LHCN-M2 (cell line): ENCODE results near the gene CDKN1C. TPM values are rescaled to one million over a fixed set of nuclear protein-coding genes. Genes with fewer than 3 reads are reported as not detected.
"Not testable (repeated sequence)": the region's sequence is repeated elsewhere in the genome, so short reads cannot be mapped to it uniquely, and the experiment has no call there.

Source experiments
- DNase-seq: peaks from one replicate; pipeline ENCODE4 v3.0.0-alpha.2; 2012; ENCODE audit warnings: low read depth
- total RNA-seq: library from RNA; depleted of rRNA; stranded (reverse); fragments of >200 nt; gene quantifications from 2 replicates; pipeline ENCODE4 v1.2.3, GENCODE V29; 2014

Gene CDKN1C
- total RNA-seq, 1 experiment from 2014 or later = 2.5 TPM

DNA sequence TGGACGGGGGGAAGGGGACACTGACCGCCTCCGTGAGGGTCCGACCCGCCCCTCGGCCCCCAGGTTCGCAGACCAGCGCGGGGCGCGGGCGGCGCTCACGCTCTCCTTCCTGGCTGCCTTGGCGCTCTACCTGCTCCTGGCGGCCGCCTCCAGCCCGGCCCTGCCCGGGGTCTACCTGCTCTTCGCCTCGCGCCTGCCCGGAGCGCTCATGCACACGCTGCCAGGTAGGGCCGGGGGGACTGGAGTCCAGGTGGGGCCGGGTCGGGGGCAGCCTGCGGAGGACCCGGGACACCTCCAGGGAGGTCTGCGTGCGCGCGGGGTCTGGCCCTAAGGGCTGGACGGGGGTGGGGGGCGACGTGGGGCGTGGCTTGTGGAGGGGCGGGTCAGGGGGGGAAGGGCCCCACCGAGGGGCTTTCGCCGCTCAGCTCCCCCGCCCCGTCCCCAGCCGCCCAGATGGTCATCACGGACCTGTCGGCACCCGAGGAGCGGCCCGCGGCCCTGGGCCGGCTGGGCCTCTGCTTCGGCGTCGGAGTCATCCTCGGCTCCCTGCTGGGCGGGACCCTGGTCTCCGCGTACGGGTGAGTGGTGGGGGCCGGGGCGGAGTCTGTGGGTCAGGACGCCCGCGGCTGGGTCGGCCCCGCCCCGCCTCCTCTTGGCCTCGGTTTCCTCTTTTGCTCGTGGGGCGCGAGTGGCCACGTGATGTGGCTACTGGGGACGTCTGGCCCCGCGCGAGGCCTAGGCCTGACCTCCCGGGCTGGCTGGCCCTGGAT, 23.7 kb upstream of the CDKN1C start:
- DNase-seq = no peak

DNA sequence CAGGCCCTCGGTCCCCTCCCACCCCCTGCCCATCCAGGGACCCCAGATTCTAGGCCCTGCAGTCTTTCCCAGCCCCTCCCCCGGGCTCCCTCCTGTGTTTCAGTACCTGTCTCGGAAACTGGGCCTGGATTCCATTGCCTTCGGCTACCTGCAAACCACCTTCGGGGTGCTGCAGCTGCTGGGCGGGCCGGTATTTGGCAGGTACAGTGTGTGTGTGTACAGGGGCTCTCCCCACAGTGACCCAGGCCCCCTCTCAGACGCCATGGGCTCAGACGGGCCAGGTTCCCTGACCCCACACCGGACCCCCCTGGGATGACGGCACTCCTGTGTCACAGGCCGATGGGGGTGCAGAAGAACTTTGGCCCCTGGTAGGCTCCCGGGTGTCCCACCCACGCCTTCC, 22.6 kb upstream of the CDKN1C start:
- DNase-seq = no peak

DNA sequence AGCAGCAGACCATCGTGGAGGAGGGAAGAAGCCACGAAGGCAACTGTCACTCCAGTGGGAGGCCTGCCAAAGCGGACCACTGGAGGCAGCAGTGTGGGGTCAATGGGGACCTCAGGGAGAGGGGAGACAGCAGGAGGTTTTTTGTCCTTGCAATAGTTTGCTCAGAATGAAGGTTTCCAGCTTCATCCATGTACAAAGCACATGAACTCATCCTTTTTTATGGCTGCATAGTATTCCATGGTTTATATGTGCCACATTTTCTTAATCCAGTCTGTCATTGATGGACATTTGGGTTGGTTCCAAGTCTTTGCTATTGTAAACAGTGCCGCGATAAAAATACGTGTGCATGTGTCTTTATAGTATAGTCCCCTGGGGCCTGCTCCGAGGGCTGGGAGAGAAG, 19.7 kb upstream of the CDKN1C start:
- DNase-seq = not testable (repeated sequence)

DNA sequence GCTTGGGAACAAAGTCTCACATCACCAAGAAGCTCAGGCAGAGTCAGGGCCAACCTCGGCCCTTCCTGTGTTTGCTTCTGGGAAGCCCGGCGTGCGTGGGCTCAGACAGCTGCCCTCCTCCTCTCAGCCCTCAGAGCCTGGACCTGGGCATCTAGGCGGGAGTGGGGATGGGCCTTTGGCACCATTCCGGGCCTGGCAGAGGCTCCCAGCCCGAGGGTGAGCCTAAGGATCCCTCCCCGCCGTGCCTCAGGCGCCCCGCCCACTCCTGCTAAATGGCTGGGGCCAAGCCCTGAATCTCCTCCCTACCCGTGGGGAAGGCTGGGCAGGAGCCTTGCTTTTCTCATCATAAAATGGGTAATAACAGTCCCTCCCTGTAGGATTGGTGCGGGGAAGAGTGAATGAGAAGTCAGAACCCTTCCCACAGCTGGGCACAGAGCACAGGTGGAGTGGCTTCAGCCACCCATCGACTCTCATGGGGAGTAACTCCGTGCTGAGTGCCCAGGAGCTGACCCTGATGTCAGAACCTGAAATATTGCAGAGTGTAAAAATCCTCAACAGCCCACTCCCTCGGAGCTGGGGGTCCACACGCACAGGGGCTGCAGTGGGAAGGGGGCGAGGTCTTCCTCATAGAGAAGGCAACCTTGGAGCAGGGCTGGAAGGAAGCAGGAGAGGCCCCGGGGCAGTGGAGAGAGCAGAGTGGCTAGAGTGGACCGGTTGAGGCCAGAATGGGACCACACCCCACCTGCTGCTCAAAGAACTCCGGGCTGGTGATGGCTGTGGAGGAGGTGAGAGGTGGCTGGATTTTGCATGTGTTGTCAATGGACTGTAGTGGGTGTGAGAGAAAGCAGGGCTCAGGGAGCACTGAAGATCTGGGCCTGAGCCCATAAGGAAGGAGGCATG, 18.8 kb upstream of the CDKN1C start:
- no peak for DNase-seq

DNA sequence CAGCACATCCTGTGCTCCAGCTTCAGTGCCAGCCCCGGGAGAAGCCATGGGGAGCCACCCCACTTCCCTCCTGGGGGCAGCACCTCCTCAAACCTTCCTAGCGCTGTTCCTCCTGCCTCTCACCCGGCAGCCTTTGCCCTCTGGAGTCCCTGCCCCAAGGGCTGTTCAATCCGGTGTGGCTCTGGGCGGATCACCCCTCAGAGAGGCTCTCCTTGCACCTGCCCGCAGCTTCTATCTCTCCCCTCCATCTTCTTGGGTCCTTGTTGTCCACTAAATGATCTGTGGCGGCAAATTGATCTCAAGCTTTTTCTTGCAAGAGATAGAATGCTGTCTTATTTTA, 18.1 kb upstream of the CDKN1C start:
- DNase-seq = no peak

DNA sequence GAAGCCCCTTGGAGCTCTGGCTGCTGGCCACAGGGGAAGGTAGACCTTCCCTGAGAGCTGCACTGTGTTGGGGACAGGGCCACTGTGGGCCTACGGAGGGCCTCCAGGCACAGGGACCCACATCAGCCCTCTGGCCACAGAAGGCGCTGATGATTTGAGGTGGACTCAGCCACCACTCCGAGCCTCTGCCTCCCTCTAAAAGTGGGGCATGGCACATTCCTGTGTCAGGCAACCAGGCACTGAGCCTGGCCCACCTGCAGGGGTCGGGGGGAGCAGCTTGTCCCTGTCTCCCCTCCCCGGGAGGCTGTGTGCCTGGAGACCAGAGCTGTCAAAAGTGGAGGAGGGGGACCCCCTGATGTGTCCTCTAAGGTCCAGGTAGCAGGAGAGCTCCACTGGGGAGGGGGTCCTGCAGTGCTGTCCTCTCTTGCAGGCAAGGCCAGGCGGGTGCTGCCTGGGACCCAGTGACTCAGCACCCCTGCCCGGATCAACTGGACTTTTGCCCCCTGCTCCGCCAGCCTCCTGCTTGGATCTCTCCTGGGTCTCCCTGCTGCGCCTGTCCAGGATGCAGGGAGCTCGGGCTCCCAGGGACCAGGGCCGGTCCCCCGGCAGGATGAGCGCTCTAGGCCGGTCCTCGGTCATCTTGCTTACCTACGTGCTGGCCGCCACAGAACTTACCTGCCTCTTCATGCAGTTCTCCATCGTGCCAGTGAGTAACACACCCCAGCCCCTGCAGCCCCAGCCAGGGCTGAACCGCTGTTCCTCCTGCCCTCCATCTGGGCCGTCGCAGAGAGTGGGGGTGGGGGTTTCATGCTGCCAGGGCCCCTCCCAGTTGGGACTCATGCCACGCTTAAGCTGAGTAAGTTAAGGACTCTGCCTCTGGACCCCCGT, 17.5 kb upstream of the CDKN1C start:
- DNase-seq = no peak

DNA sequence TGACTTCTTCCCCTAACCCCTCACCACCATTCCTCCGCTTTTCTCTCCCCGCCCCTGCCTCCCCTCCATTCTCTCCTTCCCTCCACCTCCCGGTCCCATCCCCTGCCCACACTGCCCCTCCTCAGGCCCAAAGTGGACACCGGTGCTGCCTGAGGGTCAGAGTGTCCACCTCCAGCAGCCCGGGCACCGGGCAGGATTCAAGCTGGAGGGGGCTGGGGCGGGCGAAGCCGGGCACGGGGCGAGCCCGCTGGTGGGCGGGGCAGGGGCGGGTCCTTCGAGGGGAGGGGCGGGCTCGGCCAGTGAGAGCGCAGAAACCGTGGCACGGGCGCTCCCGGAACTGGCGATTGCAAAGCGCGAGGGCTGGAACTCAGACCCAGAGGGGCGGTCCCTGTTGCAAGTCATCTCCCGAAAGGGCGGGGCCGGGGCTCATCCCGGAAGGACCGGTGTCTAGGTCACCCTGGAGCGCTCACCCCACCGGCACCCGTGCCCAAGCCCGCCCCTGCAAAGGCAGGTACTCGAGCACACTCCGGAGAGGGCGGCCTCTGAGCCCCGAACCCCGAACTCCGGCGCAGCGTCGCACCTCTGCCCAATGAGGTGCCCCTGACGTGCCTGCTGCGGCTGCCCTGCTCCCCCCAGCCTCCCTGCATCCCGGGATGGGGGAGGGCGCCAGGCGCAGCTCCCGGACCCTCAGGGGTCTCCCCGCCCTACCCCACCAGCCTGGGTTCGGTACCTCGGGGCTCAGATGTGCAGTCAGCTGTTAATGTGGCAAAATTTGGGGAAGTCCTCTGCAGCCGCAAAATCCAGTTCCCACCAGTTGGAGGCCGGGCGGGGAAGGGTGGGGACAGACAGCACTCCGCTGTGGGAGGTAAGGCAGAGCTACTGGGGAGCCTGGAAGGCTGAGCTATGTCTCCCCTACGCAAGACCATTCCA, 16.5 kb upstream of the CDKN1C start:
- peak; percentile 88 for DNase-seq

DNA sequence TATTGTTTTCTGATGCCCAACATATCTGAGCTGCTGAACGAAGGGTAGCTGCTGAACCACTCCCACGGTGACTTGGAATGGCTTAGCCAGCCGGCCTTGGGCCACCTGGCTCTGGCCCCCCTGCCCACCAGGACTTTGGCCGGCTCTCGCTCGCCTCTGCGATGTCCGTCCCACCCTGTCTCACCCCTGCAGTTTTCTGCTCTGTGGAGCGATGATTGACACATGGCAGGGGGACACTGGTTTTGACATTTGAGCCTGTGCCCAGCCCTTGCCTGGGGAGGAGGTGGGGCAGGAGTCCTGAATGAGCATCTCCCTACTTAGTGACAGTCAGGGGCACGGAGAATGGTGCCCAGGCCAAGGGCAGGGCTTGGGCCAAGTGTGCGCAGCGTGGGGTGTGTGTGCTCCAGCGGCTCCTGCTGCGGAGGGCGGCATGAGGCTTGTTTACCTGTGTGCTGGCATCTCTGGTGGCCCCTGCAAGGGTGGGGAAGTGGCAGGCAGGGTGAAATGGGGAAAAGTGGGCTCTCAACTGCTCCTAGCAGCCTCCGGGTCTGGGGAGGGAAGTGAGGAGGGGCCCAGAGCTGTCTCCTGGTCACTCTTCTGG, 15.7 kb upstream of the CDKN1C start:
- no peak for DNase-seq

DNA sequence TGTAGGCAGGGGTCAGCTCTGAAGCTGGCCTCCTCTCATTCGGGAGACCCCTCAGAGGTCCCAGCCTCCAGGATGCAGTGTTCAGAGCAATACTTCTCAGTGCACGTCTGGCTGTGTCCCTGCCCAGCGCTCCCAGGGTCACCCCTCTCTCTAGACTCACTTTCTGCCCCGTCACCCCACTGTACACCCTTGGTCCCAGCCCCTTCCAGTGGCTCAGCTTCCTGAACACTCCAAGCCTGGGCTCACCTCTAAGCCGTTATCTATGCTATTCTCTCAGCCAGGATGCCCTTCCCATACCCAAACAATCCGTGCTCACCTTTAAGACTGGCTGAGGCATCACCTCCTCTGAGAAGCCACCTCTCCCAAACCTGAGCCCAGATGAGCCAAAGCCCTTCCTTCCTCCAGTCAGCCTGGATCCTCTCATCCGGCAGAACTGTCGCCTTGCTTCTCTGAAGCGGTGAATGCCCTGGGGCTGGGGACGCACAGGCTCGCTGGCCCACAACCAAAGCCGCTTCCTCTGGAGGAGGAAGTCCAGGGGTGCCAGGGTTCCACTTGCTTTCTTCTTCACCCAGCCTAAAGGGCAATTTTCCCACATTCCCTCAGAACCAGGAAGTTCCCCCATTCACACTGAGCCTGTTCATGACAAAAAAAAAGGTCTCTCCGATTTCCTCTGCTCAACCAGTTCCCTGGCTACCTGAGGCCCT, 13.7 kb upstream of the CDKN1C start:
- DNase-seq = no peak

DNA sequence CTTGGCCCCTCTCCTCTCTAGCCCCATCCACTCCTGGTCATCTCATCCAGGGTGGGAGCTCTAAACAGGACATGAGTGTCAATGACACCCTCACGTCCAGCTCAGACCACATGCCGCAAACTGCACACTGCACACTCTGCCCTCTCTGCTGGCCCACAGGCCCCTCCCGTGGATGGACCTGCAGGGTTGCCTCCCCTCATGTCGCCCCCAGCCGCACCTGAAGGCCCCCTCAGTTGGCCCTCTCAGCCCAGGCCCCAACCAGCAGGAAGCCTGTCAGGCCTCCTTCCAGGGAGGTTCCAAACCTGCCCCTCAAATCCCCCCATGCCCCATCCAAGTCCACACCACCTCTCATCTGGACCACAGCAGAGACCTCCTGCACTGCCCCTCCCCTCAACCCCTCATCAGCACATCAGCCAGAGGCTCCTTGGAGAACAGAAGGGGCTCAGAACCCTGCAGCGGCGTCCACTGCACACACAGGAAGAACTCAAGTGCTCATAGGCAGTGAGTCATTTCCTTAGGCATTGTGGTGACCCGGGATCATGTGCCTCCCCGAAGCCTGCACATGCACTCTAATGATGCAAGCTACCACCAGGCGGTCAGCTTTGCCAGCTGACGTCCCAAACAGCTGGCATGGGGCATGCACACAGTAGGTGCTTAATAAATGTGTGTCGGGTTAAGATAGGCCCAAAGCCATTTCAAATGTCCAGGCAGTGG, 12.9 kb upstream of the CDKN1C start:
- peak; percentile 93 for DNase-seq

DNA sequence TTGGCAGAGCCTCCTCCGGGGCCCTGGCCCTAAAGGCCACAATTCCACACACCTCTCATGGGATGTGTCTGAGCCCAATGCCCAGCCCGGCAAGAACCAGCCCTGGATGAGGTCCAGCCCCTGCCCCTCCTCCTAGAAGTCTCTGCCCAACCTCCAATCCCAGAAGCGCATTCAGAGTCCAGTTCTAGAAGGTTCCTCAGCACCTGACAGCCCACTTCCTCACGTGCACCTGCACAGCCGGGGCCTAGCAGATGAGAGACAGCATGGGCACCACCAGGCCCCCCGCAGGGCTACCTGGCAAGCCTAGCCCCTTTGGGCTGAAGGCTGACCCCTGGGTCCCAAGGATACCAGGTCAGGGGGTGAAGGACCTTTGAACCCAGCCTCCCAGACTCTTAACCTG, 11.5 kb upstream of the CDKN1C start:
- DNase-seq = no peak

DNA sequence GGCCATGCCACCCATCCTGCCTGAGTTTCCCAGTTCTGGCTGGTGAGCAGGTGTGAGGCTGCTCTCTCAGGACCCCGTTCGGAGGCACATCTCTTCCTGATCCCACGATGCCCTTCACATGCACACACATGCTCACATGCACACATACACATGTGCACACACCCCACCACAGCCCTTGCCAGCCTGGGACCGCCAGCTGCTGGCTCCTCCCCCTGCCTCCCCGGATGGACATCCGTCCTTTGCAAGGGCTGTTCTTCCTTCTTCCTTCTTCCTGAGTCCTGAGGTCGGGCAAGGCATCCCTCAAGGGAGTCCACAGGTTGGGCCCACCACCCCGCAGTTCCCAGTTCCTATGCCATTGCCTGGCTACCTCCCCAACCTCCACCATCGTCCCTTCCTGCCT, 10.5 kb upstream of the CDKN1C start:
- no peak for DNase-seq

DNA sequence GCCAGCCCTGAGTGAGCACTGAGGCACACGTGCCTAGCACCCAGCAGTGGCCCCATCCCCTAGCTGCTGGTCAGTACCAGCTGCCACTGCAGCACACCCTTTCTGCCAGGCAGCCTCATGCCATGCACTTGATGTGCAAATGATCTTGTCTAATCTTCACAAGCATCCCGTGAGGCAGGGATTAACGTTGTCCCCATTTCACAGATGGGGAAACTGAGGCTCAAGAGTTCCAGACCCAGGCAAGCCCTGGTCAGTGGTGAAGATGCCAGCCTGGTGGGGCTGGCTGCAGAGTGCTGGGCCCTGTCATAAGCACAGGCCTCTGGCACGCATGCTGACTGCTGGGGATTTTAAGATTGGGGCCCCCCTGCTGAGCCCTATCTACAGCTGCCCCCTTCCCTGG, 8.4 kb upstream of the CDKN1C start:
- no peak for DNase-seq

DNA sequence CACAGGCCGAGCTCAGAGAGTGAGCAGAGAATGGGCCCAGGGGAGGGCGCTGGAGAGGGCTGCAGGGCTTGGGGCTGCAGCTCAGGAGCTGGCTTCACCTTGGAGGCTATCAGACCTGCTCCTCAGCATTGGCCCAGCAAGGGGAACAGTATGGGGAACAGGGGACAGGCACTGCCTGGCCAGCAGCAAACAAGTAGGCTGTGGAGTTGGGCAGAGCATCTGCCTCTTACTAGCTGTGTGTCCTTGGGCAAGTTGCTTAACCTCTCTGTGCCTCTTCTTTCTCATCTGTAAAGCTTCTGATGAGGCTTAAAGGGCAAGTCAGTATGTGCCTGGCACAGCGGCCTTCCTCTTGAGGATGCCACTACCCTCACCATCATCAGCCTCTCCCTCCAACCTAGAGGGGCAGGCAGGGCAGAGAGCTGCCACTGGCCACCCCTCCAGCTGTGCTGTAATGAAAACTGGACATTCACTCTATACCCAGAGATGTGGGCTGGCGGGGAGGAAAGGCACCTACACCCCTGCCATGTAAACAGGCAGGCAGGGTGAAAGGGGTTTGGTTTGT, 7.5 kb upstream of the CDKN1C start:
- no peak for DNase-seq

DNA sequence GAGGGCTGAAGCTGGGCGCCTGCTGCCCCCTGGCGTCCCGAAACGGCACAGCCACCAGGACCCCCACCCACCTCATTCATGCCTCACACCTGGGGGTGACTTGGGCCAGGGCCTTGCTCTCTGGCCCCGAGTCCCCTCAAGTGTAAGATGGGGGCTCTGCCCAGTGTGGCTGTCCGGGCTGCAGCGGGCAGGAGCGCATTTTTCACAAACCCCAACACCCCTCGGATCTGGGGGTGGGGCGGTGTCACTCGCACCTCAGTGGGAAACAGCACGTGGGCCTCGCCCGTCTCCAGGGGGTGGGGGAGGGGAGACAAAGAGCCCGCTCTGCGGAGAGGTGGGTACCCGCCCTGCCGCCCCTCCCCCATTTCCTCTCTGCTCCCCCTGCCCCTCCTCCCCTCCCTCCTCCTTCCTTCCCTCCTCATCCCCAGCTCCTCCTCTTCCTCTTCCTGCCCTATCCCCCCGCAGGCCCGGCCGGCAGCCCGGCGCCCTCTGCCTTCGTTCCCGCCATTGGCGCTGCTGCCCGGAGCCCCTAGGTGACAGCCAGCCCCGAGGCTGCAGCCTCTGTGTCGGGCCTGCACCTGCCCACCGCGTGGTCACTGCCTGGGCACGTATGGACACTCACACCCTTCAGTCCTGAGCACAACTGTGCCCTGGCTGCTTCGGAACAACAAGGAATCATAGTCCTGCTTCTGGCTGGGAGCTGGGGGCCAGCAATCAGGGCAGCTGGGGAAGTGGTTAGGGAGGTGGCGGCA, 6.8 kb upstream of the CDKN1C start:
- DNase-seq = no peak

DNA sequence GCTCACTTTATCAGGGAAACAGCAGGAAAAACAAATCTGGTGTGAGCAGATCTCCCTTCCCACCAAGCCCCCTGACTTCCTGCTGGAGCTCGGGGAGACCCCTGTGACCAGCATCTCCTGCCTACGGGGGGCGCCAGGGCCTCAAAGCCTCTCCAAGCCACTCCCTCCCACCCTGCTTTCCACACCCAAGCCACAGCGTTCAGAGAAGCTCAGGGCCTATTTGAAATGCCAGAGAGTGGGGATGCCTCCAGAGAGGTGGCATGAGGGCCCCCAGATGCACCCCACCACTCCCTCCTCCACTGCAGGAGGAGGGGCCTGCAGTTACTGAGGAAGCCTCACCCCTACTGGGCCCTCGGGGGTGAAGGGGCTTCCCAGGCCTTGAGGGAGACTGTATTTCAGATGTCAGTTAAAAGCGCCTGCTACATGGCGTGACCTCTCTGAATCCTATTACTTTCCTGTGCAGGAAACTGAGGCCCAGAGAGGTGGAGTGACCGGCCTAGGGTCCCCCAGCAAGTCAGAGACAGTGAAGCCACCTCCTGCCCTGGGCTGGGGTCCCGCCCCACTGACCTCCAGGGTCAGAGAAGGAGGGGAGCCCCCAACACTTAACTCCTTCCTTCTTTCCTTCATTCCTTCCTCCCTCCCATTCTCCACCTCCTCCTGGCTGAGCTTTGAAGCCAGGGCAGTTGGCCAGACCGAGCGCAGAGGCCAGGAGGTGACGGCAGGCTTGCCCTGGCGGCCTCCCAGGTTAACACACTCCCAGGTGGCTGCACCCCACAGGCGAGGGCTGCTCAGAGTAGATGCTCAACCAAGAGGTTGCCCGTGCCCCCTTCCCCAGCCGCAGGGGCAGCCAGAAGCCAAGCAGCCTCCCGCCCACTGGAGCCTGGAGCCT, 6.0 kb upstream of the CDKN1C start:
- no peak for DNase-seq
